Endometrial microvascular endothelial cells (primary cell): Measurements from ENCODE around the gene ARHGAP26. TPM values are rescaled to one million over a fixed set of nuclear protein-coding genes. Genes with fewer than 3 reads are reported as not detected.

ENCODE experiments used
- in situ Hi-C: cut with HindIII; loops from 2 replicates; pipeline ENCODE4 v1.10.0; 2017; ENCODE audit warnings: low sequenced_read_pairs, low pct_unique_long_range_greater_than_20kb; ENCODE audit errors: inconsistent ontology term
- total RNA-seq: library from RNA; depleted of rRNA; stranded (reverse); fragments of >200 nt; gene quantifications from one replicate; pipeline ENCODE4 v1.2.3, GENCODE V29; 2015; ENCODE audit errors: inconsistent ontology term

The ARHGAP26 gene
- total RNA-seq, 1 donor from 2014 or later: 20.4 TPM

- in situ Hi-C loops: no loop called here
Observed at GRCh38 chr5:142881076-142881783, 111.1 kb downstream of the ARHGAP26 start.

DNA sequence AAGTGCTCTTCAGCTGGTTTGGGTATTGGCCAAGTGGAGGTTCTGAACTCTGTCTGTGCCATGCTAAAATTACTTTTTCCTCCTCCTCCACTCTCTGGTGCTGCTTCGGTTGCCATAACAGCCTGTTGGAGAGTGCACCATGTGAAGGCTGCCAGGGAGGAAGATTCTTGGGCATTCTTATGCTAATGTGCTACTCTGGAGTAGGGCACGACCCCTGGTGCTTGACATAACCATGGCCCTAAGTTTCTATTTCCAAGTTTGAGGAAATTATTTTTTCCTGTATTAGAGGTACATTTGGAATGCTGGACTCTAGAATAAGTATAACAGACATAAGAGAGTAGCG, 111.6 kb downstream of the ARHGAP26 start:
- in situ Hi-C loops: no loop called here

- in situ Hi-C loops: no loop called here
Observed at GRCh38 chr5:142883025-142883424, 112.8 kb downstream of the ARHGAP26 start.

- in situ Hi-C loops: no loop called here
Observed at GRCh38 chr5:142883438-142883837, 113.3 kb downstream of the ARHGAP26 start.

- in situ Hi-C loops: no loop called here
Observed at GRCh38 chr5:142884029-142884428, 113.9 kb downstream of the ARHGAP26 start.

DNA sequence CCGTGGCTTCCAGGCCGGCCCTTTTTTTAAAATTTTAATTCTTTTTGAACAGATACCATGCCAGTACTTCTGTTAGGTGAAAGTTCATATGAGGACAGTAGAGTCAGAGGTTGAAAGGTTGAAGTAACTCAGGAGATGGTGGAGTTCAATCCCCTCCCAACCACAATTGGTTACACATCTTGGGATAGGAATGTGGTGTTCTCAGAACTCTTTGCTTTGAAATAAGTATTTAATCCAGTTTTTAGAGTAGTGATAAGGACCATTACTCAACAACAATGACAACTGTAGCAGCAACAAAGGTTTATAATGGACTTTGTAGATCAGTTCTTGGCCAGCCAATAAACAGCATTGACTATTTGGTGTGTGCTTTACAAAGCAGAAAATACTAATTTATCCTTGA, 116.0 kb downstream of the ARHGAP26 start:
- in situ Hi-C loops: no loop called here

GRCh38 chr5:142886956-142887355, 116.8 kb downstream of the ARHGAP26 start:
- in situ Hi-C loops: no loop called here

GRCh38 chr5:142888469-142889085, 118.4 kb downstream of the ARHGAP26 start:
- in situ Hi-C loops: no loop called here

- in situ Hi-C loops: no loop called here
Observed at GRCh38 chr5:142892021-142892420, 121.8 kb downstream of the ARHGAP26 start.

DNA sequence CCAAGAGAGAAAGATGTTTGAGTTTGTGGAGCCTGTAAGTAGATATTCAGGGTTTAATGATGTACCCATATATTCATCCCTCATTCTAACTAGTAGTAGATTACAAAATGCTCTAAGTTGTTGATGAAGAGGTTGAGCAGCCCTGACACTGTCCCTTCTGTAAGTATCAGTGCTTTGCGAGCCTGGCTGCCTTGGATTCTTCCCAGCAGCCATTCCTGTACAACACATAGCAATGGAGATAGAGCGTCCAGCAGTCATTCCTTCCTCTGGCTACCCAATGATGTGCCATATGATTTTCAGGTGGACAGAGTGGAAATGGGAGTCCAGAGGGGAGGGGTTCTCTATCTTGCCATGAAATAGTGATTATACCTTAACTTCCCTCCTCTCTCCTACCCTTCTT, 124.1 kb downstream of the ARHGAP26 start:
- in situ Hi-C loops: no loop called here

- in situ Hi-C loops: no loop called here
Observed at GRCh38 chr5:142894749-142895148, 124.6 kb downstream of the ARHGAP26 start.

GRCh38 chr5:142896325-142897007, 126.3 kb downstream of the ARHGAP26 start:
- in situ Hi-C loops: no loop called here

DNA sequence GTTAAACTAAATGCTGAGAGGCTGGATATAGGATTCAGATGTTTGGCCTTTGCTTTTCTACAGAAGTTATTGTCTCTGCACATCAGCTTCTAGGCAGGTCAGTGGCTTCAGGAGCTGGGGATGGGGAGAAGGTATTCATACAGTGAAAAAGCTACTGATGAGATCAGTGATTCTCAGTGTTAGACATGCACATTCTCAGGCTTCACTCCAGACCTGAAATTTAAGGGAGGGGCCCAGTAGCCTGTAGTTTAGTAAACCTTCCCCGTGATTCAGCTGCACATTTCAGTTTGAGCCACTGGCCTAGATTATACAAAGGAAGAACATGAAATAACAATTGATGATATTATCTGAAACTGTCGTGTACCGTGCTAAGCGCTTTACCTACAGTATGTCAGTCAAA, 127.2 kb downstream of the ARHGAP26 start:
- in situ Hi-C loops: no loop called here

GRCh38 chr5:142900927-142901326, 130.8 kb downstream of the ARHGAP26 start:
- in situ Hi-C loops: no loop called here

- in situ Hi-C loops: no loop called here
Observed at GRCh38 chr5:142901476-142902185, 131.5 kb downstream of the ARHGAP26 start.

GRCh38 chr5:142902186-142902965, 132.2 kb downstream of the ARHGAP26 start:
- in situ Hi-C loops: no loop called here

DNA sequence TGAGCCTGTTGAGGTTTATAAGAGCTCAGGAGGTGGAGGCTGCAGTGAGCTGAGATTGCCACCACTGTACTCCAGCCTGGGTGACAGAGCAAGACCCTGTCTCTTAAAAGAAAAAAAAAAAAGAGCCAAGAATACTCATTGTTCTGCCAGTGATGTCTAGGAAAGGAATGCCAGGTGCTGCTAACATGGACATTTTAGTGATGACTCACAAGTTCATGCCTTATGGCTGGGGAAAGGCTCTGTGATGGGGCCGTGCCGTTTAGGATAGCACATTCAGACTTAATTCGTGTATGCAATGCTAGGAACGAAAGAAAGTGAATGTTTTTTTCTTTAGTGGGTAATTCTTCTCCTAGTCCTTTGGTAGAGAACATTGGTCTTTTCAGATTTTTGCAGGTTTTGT, 134.2 kb downstream of the ARHGAP26 start:
- in situ Hi-C loops: no loop called here

DNA sequence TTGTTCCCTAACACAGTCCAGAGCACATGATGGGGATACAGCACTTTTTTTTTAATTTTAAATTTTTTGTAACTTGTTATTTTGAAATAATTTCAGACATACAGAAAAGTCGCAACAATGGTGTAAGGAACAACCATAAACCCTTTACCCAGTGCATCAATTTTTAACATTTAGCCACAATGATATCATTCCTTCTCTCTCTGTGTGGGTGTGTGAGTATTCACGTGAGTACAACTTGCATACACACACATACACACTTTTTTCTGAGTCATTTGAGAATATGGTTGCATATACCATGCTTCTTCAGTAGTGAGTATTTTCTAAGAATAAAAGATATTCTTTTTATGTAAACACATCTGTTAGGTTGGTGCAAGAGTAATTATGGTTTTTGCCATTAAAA, 135.2 kb downstream of the ARHGAP26 start:
- in situ Hi-C loops: no loop called here
